ENCODE results near the gene SERPINF2. TPM values are rescaled to one million over a fixed set of nuclear protein-coding genes. Genes with fewer than 3 reads are reported as not detected.

SERPINF2 gene
- total and polyA plus RNA-seq, 2 donors (not counting 1 experiment from before 2014, with no cell fraction given): 0.06 to 0.17 TPM

DNA sequence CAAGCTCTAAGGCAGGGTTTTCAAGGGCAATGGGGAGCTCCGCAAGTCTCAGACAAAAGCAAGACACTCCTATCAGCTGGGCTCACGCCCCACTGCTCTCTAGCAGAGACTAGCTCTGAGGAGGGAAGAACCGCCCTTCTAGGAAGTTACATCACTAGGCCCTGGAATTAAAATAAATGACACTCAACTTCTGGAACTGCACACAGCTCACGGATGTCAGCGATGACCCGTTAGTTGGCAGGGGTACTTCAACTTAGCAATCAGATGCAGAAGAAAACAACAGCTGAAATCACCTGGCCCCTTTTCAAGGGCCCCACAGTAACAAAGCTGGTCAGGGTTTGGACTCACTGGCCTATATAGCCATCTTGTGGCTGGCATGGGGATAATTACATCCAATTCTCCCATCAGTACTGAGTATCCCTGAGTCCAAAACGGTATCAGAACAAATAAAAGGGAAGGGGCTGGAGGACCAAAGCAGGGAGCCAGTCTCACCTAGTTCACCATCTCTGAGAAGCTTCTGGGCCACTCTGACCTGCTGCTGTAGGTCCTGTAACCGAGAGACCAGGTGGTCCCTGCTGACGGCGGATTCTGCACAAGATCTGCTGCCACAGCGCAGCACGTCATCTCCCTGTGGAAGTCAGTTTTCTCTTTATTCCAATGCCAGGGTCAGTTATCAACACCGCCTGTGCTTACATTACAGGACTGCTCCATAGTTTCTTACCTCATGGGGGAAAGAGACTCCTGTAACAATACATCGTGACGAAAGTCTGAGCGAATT lies 41.4 kb downstream of the SERPINF2 start:
- H3K27ac ChIP-seq (ENCODE audit: insufficient read depth, low read length): peak overlapping the region; percentile 88
- H3K79me2 ChIP-seq (ENCODE audit: control insufficient read depth, insufficient read depth, low read length): no peaks in the 10 kb centered on the region
- no peaks in the 10 kb centered on the region for H4K20me1 ChIP-seq (ENCODE audit: control insufficient read depth, extremely low read depth, insufficient read depth, low read length)
- H3K4me3 ChIP-seq (replicated peaks in 1 of 4; ENCODE audit: control extremely low read depth in 1 of 4, insufficient read depth in 1 of 4, low read depth in 3 of 4, low read length in 4 of 4): no peak overlapping the region
- H3K36me3 ChIP-seq (ENCODE audit: control insufficient read depth, insufficient read depth, low read length): peaks cover 6% of the 10 kb centered on the region
- TF ChIP-seq CTCF (conservative IDR thresholded peaks at IDR 0.05 in 1 of 2, IDR thresholded peaks at IDR 0.05 in 1 of 2; ENCODE audit: low read depth in 1 of 2, low read length in 2 of 2) (peak; percentile 82 to 87), EZH2 (IDR thresholded peaks at IDR 0.05; ENCODE audit: low read length, missing control alignments) (no peak)
- no peaks in the 10 kb centered on the region for H3K27me3 ChIP-seq (ENCODE audit: control insufficient read depth, insufficient read depth, low read length)
- no peak overlapping the region for H2AFZ ChIP-seq (ENCODE audit: low read length)
- H3K4me1 ChIP-seq (ENCODE audit: control insufficient read depth, extremely low read depth, insufficient read depth, low read length): peaks cover 46% of the 10 kb centered on the region
- DNase-seq (ENCODE audit: low read depth in 2 of 2): peak; percentile 81 to 98
- H3K9me3 ChIP-seq (ENCODE audit: control insufficient read depth, insufficient read depth, low read depth, low read length): no peaks in the 10 kb centered on the region
- no peak overlapping the region for H3K9ac ChIP-seq (ENCODE audit: insufficient read depth, low read length)
- H3K4me2 ChIP-seq (ENCODE audit: extremely low read depth, insufficient read depth, low read length): peak overlapping the region; percentile 70

DNA sequence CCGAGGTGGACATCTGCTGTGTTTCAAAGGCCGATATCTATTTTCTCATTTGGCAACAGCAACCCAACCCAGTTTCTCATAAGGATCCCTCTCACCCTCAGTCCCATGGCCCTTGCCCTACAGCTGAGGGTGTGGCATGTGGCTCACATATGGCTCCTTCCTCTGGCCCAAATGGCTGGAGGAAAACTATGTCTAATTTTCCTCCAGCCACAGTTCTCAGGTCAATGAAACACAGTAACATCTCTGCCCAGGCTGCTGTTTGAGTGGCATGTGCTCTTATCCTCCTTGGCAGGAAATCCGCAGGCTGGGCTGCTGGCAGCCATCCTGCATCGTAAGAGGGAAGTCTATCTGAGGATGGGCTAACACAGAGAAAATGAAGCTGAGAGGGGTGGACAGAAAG lies 43.3 kb downstream of the SERPINF2 start:
- H4K20me1 ChIP-seq (ENCODE audit: control insufficient read depth, extremely low read depth, insufficient read depth, low read length): no peaks in the 10 kb centered on the region
- H3K9ac ChIP-seq (ENCODE audit: insufficient read depth, low read length): no peak overlapping the region
- peak in 1 of 2 donors; percentile 76 for DNase-seq (ENCODE audit: low read depth in 2 of 2)
- no peak overlapping the region for H3K4me2 ChIP-seq (ENCODE audit: extremely low read depth, insufficient read depth, low read length)
- peaks cover 39% of the 10 kb centered on the region for H3K4me1 ChIP-seq (ENCODE audit: control insufficient read depth, extremely low read depth, insufficient read depth, low read length)
- H3K36me3 ChIP-seq (ENCODE audit: control insufficient read depth, insufficient read depth, low read length): peaks cover 6% of the 10 kb centered on the region
- H3K79me2 ChIP-seq (ENCODE audit: control insufficient read depth, insufficient read depth, low read length): no peaks in the 10 kb centered on the region
- no peak overlapping the region for H3K4me3 ChIP-seq (replicated peaks in 1 of 4; ENCODE audit: control extremely low read depth in 1 of 4, insufficient read depth in 1 of 4, low read depth in 3 of 4, low read length in 4 of 4)
- H3K27me3 ChIP-seq (ENCODE audit: control insufficient read depth, insufficient read depth, low read length): no peaks in the 10 kb centered on the region
- H3K27ac ChIP-seq (ENCODE audit: insufficient read depth, low read length): no peak overlapping the region
- TF ChIP-seq CTCF (conservative IDR thresholded peaks at IDR 0.05 in 1 of 2, IDR thresholded peaks at IDR 0.05 in 1 of 2; ENCODE audit: low read depth in 1 of 2, low read length in 2 of 2) (no peak), EZH2 (IDR thresholded peaks at IDR 0.05; ENCODE audit: low read length, missing control alignments) (no peak)
- no peak overlapping the region for H2AFZ ChIP-seq (ENCODE audit: low read length)
- H3K9me3 ChIP-seq (ENCODE audit: control insufficient read depth, insufficient read depth, low read depth, low read length): no peaks in the 10 kb centered on the region

GRCh38 chr17:1786708-1787107 lies 44.0 kb downstream of the SERPINF2 start:
- Histone ChIP-seq H3K4me3 (replicated peaks in 1 of 4; ENCODE audit: control extremely low read depth in 1 of 4, insufficient read depth in 1 of 4, low read depth in 3 of 4, low read length in 4 of 4) (no peak overlapping the region), H3K27ac (ENCODE audit: insufficient read depth, low read length) (peak overlapping the region; percentile 84), H3K27me3 (ENCODE audit: control insufficient read depth, insufficient read depth, low read length) (no peaks in the 10 kb centered on the region), H3K4me2 (ENCODE audit: extremely low read depth, insufficient read depth, low read length) (peak overlapping the region; percentile 69), H3K79me2 (ENCODE audit: control insufficient read depth, insufficient read depth, low read length) (no peaks in the 10 kb centered on the region), H3K4me1 (ENCODE audit: control insufficient read depth, extremely low read depth, insufficient read depth, low read length) (peaks cover 39% of the 10 kb centered on the region), H4K20me1 (ENCODE audit: control insufficient read depth, extremely low read depth, insufficient read depth, low read length) (no peaks in the 10 kb centered on the region), H3K9me3 (ENCODE audit: control insufficient read depth, insufficient read depth, low read depth, low read length) (no peaks in the 10 kb centered on the region), H3K9ac (ENCODE audit: insufficient read depth, low read length) (no peak overlapping the region), H3K36me3 (ENCODE audit: control insufficient read depth, insufficient read depth, low read length) (peaks cover 2% of the 10 kb centered on the region), H2AFZ (ENCODE audit: low read length) (no peak overlapping the region)
- DNase-seq (ENCODE audit: low read depth in 2 of 2): no peak
- TF ChIP-seq CTCF (conservative IDR thresholded peaks at IDR 0.05 in 1 of 2, IDR thresholded peaks at IDR 0.05 in 1 of 2; ENCODE audit: low read depth in 1 of 2, low read length in 2 of 2): no peak
- TF ChIP-seq EZH2 (IDR thresholded peaks at IDR 0.05; ENCODE audit: low read length, missing control alignments): no peak

Measured in fibroblast of lung (primary cell).